Keratinocyte (primary cell): ENCODE results near the gene WDR4. TPM values are rescaled to one million over a fixed set of nuclear protein-coding genes. Genes with fewer than 3 reads are reported as not detected.

ENCODE experiments used
- DNase-seq: peaks from one replicate; pipeline ENCODE4 v3.0.0-alpha.2; 2011; ENCODE audit warnings: low read depth, missing footprints, low spot score
- FAIRE-seq: peaks from 2 replicates; lab custom pipeline; 2011; peaks lifted over from hg19 to GRCh38; lab: Jason Lieb, UNC
- H2AFZ ChIP-seq: 2 replicates; pipeline ENCODE4 v1.6.0; 2012; ENCODE audit warnings: low read length, control low read depth, inconsistent platforms; ENCODE audit not compliant: control insufficient read depth
- H3K27ac ChIP-seq: 2 replicates; pipeline ENCODE4 v1.5.1; 2011; ENCODE audit warnings: low read length; ENCODE audit not compliant: control insufficient read depth, insufficient read depth
- H3K27me3 ChIP-seq: 3 replicates; pipeline ENCODE4 v1.6.0; 2011; ENCODE audit warnings: low read length; ENCODE audit not compliant: control insufficient read depth, insufficient read depth; ENCODE audit errors: extremely low read depth
- H3K36me3 ChIP-seq, 2 experiments: 2 replicates in 1 of 2; 3 replicates in 1 of 2; pipeline ENCODE4 v1.5.1; 2011; ENCODE audit warnings: low read length in 2 of 2, mild to moderate bottlenecking in 1 of 2; ENCODE audit not compliant: control insufficient read depth in 2 of 2, insufficient read depth in 2 of 2; ENCODE audit errors: extremely low read depth in 1 of 2
- H3K4me1 ChIP-seq: 3 replicates; pipeline ENCODE4 v1.5.1; 2011; ENCODE audit warnings: low read length; ENCODE audit not compliant: control insufficient read depth, insufficient read depth; ENCODE audit errors: extremely low read depth
- H3K4me2 ChIP-seq: 3 replicates; pipeline ENCODE4 v1.6.0; 2011; ENCODE audit warnings: low read depth, low read length; ENCODE audit not compliant: control insufficient read depth, insufficient read depth; ENCODE audit errors: extremely low read depth
- H3K4me3 ChIP-seq, 3 experiments: fragments of 200-600 bp in 1 of 3; sonication (generic) in 1 of 3; 2 replicates in 2 of 3; 3 replicates in 1 of 3; pipeline ENCODE4 v1.5.1; 2011 to 2016; ENCODE audit warnings: low read length in 3 of 3, mild to moderate bottlenecking in 3 of 3, control low read depth in 2 of 3, inconsistent platforms in 1 of 3, low read depth in 1 of 3, mixed read lengths in 1 of 3, mixed run types in 1 of 3, moderate library complexity in 1 of 3; ENCODE audit not compliant: control insufficient read depth in 2 of 3, insufficient read depth in 2 of 3; ENCODE audit errors: extremely low read depth in 1 of 3
- H3K79me2 ChIP-seq: 2 replicates; pipeline ENCODE4 v1.6.0; 2012; ENCODE audit warnings: low read length; ENCODE audit not compliant: control insufficient read depth, insufficient read depth
- H3K9ac ChIP-seq: 3 replicates; pipeline ENCODE4 v1.6.0; 2011; ENCODE audit warnings: low read length; ENCODE audit not compliant: control insufficient read depth, insufficient read depth; ENCODE audit errors: extremely low read depth
- H3K9me1 ChIP-seq: 3 replicates; pipeline ENCODE4 v1.6.0; 2011; ENCODE audit warnings: low read length; ENCODE audit not compliant: control insufficient read depth, insufficient read depth; ENCODE audit errors: extremely low read depth
- H3K9me3 ChIP-seq: 2 replicates; pipeline ENCODE4 v1.5.1; 2012; ENCODE audit warnings: low read depth, low read length; ENCODE audit not compliant: control insufficient read depth
- H4K20me1 ChIP-seq: 3 replicates; pipeline ENCODE4 v1.6.0; 2011; ENCODE audit warnings: low read length; ENCODE audit not compliant: control insufficient read depth, insufficient read depth; ENCODE audit errors: extremely low read depth
- CTCF ChIP-seq, 3 experiments: IDR thresholded peaks in 1 of 3; conservative IDR thresholded peaks in 1 of 3; optimal IDR thresholded peaks in 1 of 3; 2 replicates in 2 of 3; 3 replicates in 1 of 3; pipeline versions ENCODE3 to v1.5.1; 2011; ENCODE audit warnings: low read length in 3 of 3, mild to moderate bottlenecking in 3 of 3, moderate library complexity in 2 of 3, control low read depth in 1 of 3, inconsistent platforms in 1 of 3; ENCODE audit not compliant: insufficient read depth in 2 of 3; ENCODE audit errors: extremely low read depth in 1 of 3
- EZH2 ChIP-seq: IDR thresholded peaks from one replicate; pipeline ENCODE4 v1.6.1; 2012; ENCODE audit warnings: inconsistent platforms, mild to moderate bottlenecking, low read length, moderate library complexity
- dilution Hi-C: fragments of 300-500 bp; cut with MboI; formaldehyde crosslinking; loops from one replicate; pipeline ENCODE4 v1.7.0; 2020; ENCODE audit warnings: low sequenced_read_pairs; ENCODE audit not compliant: extremely low pct_ligation_motif_present
- polyA plus RNA-seq, 5 experiments: library from polyadenylated mRNA; depleted of rRNA in 3 of 5; stranded (reverse) in 3 of 5; stranded (forward) in 1 of 5; unstranded in 1 of 5; fragments of >200 nt; gene quantifications; 1 replicate in 1 of 5; 2 replicates in 3 of 5; 3 replicates in 1 of 5; pipeline versions ENCODE4 v1.2.1 to v1.2.3, GENCODE V29; 2011 to 2012; ENCODE audit warnings: missing spikeins in 2 of 5, low read depth in 1 of 5, low replicate concordance in 1 of 5

The WDR4 gene
- polyA plus RNA-seq, 1 donor (not counting 4 experiments of a cell fraction or from before 2014, with no cell fraction given), result 14.9 TPM

- Histone ChIP-seq H3K79me2 (no peaks in the 10 kb centered on the region), H3K4me3 (no peak overlapping the region), H3K4me1 (peaks cover 4% of the 10 kb centered on the region), H2AFZ (no peak overlapping the region), H3K4me2 (no peak overlapping the region), H4K20me1 (no peaks in the 10 kb centered on the region), H3K9ac (no peak overlapping the region), H3K9me3 (no peaks in the 10 kb centered on the region), H3K27me3 (no peaks in the 10 kb centered on the region), H3K9me1 (no peaks in the 10 kb centered on the region), H3K36me3 (no peaks in the 10 kb centered on the region), H3K27ac (no peak overlapping the region)
- no peak for DNase-seq
- no peak for FAIRE-seq
- TF ChIP-seq CTCF (optimal IDR thresholded peaks at IDR 0.05 in 1 of 3, IDR thresholded peaks at IDR 0.05 in 1 of 3, conservative IDR thresholded peaks at IDR 0.05 in 1 of 3; ENCODE audit: extremely low read depth in 1 of 3, insufficient read depth in 2 of 3, low read length in 3 of 3) (no peak), EZH2 (no peak)
- dilution Hi-C loops, result no loop called here
Measured at GRCh38 chr21:42921927-42922326, 42.6 kb upstream of the WDR4 start.

GRCh38 chr21:42918291-42918690 is 39.0 kb upstream of the WDR4 start:
- Histone ChIP-seq H3K27me3 (no peaks in the 10 kb centered on the region), H3K4me1 (no peaks in the 10 kb centered on the region), H3K27ac (no peak overlapping the region), H2AFZ (no peak overlapping the region), H3K9me1 (no peaks in the 10 kb centered on the region), H4K20me1 (no peaks in the 10 kb centered on the region), H3K36me3 (no peaks in the 10 kb centered on the region), H3K79me2 (no peaks in the 10 kb centered on the region), H3K4me3 (no peak overlapping the region), H3K9me3 (no peaks in the 10 kb centered on the region), H3K9ac (no peak overlapping the region), H3K4me2 (no peak overlapping the region)
- dilution Hi-C loops, result no loop called here
- no peak for TF ChIP-seq CTCF (optimal IDR thresholded peaks at IDR 0.05 in 1 of 3, IDR thresholded peaks at IDR 0.05 in 1 of 3, conservative IDR thresholded peaks at IDR 0.05 in 1 of 3; ENCODE audit: extremely low read depth in 1 of 3, insufficient read depth in 2 of 3, low read length in 3 of 3)
- TF ChIP-seq EZH2, result no peak
- no peak for DNase-seq
- no peak for FAIRE-seq
